Loucy (cell line): ENCODE results near the gene TXNDC11.

Experiments
- EZH2phosphoT487 ChIP-seq: fragments of 200-600 bp; IDR thresholded peaks from 2 replicates; pipeline ENCODE4 v1.6.1; 2018; ENCODE audit warnings: antibody characterized with exemption, mild to moderate bottlenecking, moderate library complexity, borderline replicate concordance
- TF ChIP-seq, protein P1 (sequence below): fragments of 200-600 bp; sonication (generic); conservative IDR thresholded peaks from 2 replicates; pipeline ENCODE4 v1.5.1; 2014; ENCODE audit warnings: mild to moderate bottlenecking, antibody characterized with exemption, low read length

DNA sequence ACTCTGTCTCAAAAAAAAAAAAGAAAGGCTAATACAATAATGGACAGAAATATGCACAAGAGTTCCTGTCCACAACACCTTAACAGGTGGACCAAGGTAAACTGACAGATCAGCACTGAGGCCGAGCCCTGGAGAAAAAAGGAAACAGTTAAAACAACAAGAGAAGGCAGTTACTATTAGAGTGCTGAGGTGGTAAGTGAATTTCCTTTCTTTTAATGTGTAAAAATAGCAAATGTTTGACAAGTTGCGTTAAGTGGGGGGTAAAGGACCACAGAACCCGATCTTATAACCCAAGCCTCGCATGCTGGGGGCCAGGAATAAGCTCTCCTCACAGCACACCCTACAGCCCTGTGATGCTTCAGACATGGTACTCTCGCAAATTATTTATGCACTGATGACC is 24.8 kb downstream of the TXNDC11 start:
- TF ChIP-seq, protein P1, sequence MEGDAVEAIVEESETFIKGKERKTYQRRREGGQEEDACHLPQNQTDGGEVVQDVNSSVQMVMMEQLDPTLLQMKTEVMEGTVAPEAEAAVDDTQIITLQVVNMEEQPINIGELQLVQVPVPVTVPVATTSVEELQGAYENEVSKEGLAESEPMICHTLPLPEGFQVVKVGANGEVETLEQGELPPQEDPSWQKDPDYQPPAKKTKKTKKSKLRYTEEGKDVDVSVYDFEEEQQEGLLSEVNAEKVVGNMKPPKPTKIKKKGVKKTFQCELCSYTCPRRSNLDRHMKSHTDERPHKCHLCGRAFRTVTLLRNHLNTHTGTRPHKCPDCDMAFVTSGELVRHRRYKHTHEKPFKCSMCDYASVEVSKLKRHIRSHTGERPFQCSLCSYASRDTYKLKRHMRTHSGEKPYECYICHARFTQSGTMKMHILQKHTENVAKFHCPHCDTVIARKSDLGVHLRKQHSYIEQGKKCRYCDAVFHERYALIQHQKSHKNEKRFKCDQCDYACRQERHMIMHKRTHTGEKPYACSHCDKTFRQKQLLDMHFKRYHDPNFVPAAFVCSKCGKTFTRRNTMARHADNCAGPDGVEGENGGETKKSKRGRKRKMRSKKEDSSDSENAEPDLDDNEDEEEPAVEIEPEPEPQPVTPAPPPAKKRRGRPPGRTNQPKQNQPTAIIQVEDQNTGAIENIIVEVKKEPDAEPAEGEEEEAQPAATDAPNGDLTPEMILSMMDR = no peak
- TF ChIP-seq EZH2phosphoT487 = no peak
